Liver (tissue), 9 donors: ENCODE results near the gene NLGN1. TPM values are rescaled to one million over a fixed set of nuclear protein-coding genes. Genes with fewer than 3 reads are reported as not detected.

Experiments
- DNase-seq: peaks from one replicate; pipeline ENCODE4 v3.0.0-alpha.2; 2017; ENCODE audit warnings: low spot score
- H3K27ac ChIP-seq, 2 donors: one replicate each; pipeline ENCODE4 v1.7.0; 2013; ENCODE audit warnings: inconsistent platforms in 2 of 2, low read length in 2 of 2, control low read depth in 1 of 2, low read depth in 1 of 2, mild to moderate bottlenecking in 1 of 2
- H3K27me3 ChIP-seq, 4 donors: one replicate each; pipeline versions ENCODE4 v1.6.1 to v1.7.0; 2013; ENCODE audit warnings: low read length in 3 of 4, inconsistent platforms in 1 of 4, mild to moderate bottlenecking in 1 of 4, moderate library complexity in 1 of 4; ENCODE audit not compliant: control insufficient read depth in 4 of 4, insufficient read depth in 4 of 4
- H3K36me3 ChIP-seq, 4 donors: one replicate each; pipeline versions ENCODE4 v1.6.1 to v1.7.0; 2013; ENCODE audit warnings: low read length in 3 of 4, mild to moderate bottlenecking in 3 of 4, low read depth in 1 of 4, moderate library complexity in 1 of 4; ENCODE audit not compliant: control insufficient read depth in 4 of 4, insufficient read depth in 3 of 4
- H3K4me1 ChIP-seq, 4 donors: one replicate each; pipeline versions ENCODE4 v1.6.1 to v1.7.0; 2013; ENCODE audit warnings: low read length in 3 of 4, mild to moderate bottlenecking in 3 of 4, moderate library complexity in 1 of 4; ENCODE audit not compliant: control insufficient read depth in 4 of 4, insufficient read depth in 4 of 4
- H3K4me3 ChIP-seq, 3 donors: one replicate each; pipeline versions ENCODE4 v1.6.1 to v1.7.0; 2013; ENCODE audit warnings: low read length in 3 of 3, control low read depth in 1 of 3, low read depth in 1 of 3, mild to moderate bottlenecking in 1 of 3
- H3K9ac ChIP-seq, 2 donors: one replicate each; pipeline ENCODE4 v1.7.0; 2013; ENCODE audit warnings: low read length in 2 of 2, mild to moderate bottlenecking in 2 of 2, moderate library complexity in 2 of 2, control low read depth in 1 of 2, low read depth in 1 of 2
- H3K9me3 ChIP-seq, 4 donors: one replicate each; pipeline versions ENCODE4 v1.6.1 to v1.7.0; 2013; ENCODE audit warnings: low read length in 3 of 4; ENCODE audit not compliant: control insufficient read depth in 4 of 4
- EGR1 ChIP-seq, 2 donors: IDR thresholded peaks; 2 replicates each; pipeline ENCODE4 v1.6.1; 2016 to 2018; ENCODE audit warnings: antibody characterized with exemption in 2 of 2, low read depth in 2 of 2
- FOXA1 ChIP-seq: IDR thresholded peaks from 2 replicates; pipeline ENCODE4 v1.6.1; 2016; ENCODE audit warnings: antibody characterized with exemption
- FOXA2 ChIP-seq: IDR thresholded peaks from 2 replicates; pipeline ENCODE4 v1.6.1; 2016; ENCODE audit warnings: antibody characterized with exemption
- GABPA ChIP-seq, 2 donors: IDR thresholded peaks in 1 of 2; conservative IDR thresholded peaks in 1 of 2; 2 replicates each; pipeline ENCODE4 v1.6.1; 2016; ENCODE audit warnings: antibody characterized with exemption in 2 of 2, mild to moderate bottlenecking in 1 of 2, moderate library complexity in 1 of 2
- HNF4A ChIP-seq, 2 donors: conservative IDR thresholded peaks; 2 replicates each; pipeline ENCODE4 v1.6.1; 2016; ENCODE audit warnings: antibody characterized with exemption in 2 of 2, mild to moderate bottlenecking in 2 of 2
- HNF4G ChIP-seq: IDR thresholded peaks from 2 replicates; pipeline ENCODE4 v1.6.1; 2016; ENCODE audit warnings: antibody characterized with exemption
- JUND ChIP-seq, 2 donors: IDR thresholded peaks; 2 replicates each; pipeline ENCODE4 v1.6.1; 2016; ENCODE audit warnings: antibody characterized with exemption in 2 of 2
- MAX ChIP-seq: IDR thresholded peaks from 2 replicates; pipeline ENCODE4 v1.6.1; 2016; ENCODE audit warnings: antibody characterized with exemption
- NR2F2 ChIP-seq: IDR thresholded peaks from 2 replicates; pipeline ENCODE4 v1.6.1; 2016; ENCODE audit warnings: antibody characterized with exemption
- RAD21 ChIP-seq, 2 donors: IDR thresholded peaks; 2 replicates each; pipeline ENCODE4 v1.6.1; 2016; ENCODE audit warnings: antibody characterized with exemption in 2 of 2, mild to moderate bottlenecking in 2 of 2
- REST ChIP-seq: IDR thresholded peaks from 2 replicates; pipeline ENCODE4 v1.6.1; 2016; ENCODE audit warnings: antibody characterized with exemption, mild to moderate bottlenecking
- SP1 ChIP-seq: IDR thresholded peaks from 2 replicates; pipeline ENCODE4 v1.6.1; 2018; ENCODE audit warnings: antibody characterized with exemption, mild to moderate bottlenecking
- TAF1 ChIP-seq: conservative IDR thresholded peaks from 2 replicates; pipeline ENCODE4 v1.6.1; 2016; ENCODE audit warnings: antibody characterized with exemption, mild to moderate bottlenecking
- YY1 ChIP-seq: IDR thresholded peaks from 2 replicates; pipeline ENCODE4 v1.6.1; 2016; ENCODE audit warnings: antibody characterized with exemption, mild to moderate bottlenecking
- ZBTB33 ChIP-seq: IDR thresholded peaks from 2 replicates; pipeline ENCODE4 v1.6.1; 2016; ENCODE audit warnings: antibody characterized with exemption
- WGBS: extraction: QIAGEN DNeasy Blood & Tissue Kit; methylation state at CpG from one replicate; pipeline ENCODE4 v1.1.7; 2013; 5-methylcytosine and 5-hydroxymethylcytosine counted together
- polyA plus RNA-seq, 2 donors: library from polyadenylated mRNA; stranded (reverse) in 1 of 2; unstranded in 1 of 2; fragments of 200-250 nt in 1 of 2; fragments of >200 nt in 1 of 2; fragmentation: Nextera tagmentation in 1 of 2; extraction: Ambion mirVana in 1 of 2; gene quantifications; one replicate each; pipeline versions ENCODE4 v1.2.1 to v1.2.3, GENCODE V29; 2013 to 2015
- total RNA-seq, 2 donors: library from RNA; depleted of rRNA; stranded (reverse); fragments of >200 nt; gene quantifications; one replicate each; pipeline ENCODE4 v1.2.3, GENCODE V29; 2014
- TF ChIP-seq, protein P1 (sequence below): IDR thresholded peaks from 2 replicates; pipeline ENCODE4 v1.6.1; 2016; ENCODE audit warnings: antibody characterized with exemption
- TF ChIP-seq, protein P2 (sequence below): fragments of 150-350 bp; IDR thresholded peaks from 2 replicates; pipeline ENCODE4 v1.5.1; 2017; ENCODE audit warnings: improper control_type of control experiment, low read depth, low read length; ENCODE audit not compliant: missing input control
- donor health status: healthy.
- donor health status: healthy.
- donor health status: healthy.
- donor health status: healthy.
- donor health status: healthy.

NLGN1 gene
- total and polyA plus RNA-seq, 4 donors, result 0.02 to 0.67 (median 0.37) TPM; not detected in 1

DNA sequence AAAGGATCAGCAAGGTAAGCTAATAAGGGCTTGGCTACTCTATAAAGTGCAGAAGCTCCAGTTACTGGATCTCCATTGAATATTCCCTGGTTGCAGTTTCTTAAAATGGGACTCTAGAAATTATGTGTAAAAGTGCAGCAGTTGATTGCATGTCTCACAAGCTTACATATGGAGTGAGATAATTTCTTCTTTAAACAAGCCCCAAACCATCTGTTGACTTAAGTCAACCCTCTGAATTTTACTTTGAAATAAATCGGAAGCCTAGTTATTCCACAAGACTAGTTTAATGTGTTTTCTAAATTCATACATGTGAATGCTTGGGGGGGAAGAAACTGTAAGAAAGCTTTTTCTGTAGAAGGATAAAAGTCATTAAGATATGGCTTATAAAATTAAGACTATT is 664.2 kb downstream of the NLGN1 start:
- Histone ChIP-seq H3K9me3 (peaks cover 0 to 6% (median 2%) of the 10 kb centered on the region in 4 donors), H3K9ac (no peak overlapping the region), H3K27ac (no peak overlapping the region), H3K4me1 (no peaks in the 10 kb centered on the region), H3K27me3 (no peaks in the 10 kb centered on the region), H3K4me3 (no peak overlapping the region), H3K36me3 (no peaks in the 10 kb centered on the region)
- no peak for DNase-seq
- no peak for TF ChIP-seq REST
- TF ChIP-seq MAX, result no peak
- no peak for TF ChIP-seq ZBTB33
- no peak for TF ChIP-seq RAD21 (IDR thresholded peaks at IDR 0.05)
- TF ChIP-seq YY1, result no peak
- no peak for TF ChIP-seq GABPA (IDR thresholded peaks at IDR 0.05 in 1 of 2, conservative IDR thresholded peaks at IDR 0.05 in 1 of 2)
- TF ChIP-seq, protein P1, sequence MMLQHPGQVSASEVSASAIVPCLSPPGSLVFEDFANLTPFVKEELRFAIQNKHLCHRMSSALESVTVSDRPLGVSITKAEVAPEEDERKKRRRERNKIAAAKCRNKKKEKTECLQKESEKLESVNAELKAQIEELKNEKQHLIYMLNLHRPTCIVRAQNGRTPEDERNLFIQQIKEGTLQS, result no peak
- no peak for TF ChIP-seq HNF4A (conservative IDR thresholded peaks at IDR 0.05)
- TF ChIP-seq FOXA2, result no peak
- no peak for TF ChIP-seq EGR1 (IDR thresholded peaks at IDR 0.05; ENCODE audit: low read depth in 2 of 2)
- TF ChIP-seq, protein P2, sequence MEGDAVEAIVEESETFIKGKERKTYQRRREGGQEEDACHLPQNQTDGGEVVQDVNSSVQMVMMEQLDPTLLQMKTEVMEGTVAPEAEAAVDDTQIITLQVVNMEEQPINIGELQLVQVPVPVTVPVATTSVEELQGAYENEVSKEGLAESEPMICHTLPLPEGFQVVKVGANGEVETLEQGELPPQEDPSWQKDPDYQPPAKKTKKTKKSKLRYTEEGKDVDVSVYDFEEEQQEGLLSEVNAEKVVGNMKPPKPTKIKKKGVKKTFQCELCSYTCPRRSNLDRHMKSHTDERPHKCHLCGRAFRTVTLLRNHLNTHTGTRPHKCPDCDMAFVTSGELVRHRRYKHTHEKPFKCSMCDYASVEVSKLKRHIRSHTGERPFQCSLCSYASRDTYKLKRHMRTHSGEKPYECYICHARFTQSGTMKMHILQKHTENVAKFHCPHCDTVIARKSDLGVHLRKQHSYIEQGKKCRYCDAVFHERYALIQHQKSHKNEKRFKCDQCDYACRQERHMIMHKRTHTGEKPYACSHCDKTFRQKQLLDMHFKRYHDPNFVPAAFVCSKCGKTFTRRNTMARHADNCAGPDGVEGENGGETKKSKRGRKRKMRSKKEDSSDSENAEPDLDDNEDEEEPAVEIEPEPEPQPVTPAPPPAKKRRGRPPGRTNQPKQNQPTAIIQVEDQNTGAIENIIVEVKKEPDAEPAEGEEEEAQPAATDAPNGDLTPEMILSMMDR, result no peak
- TF ChIP-seq FOXA1, result no peak
- no peak for TF ChIP-seq JUND (IDR thresholded peaks at IDR 0.05)
- no peak for TF ChIP-seq SP1
- no peak for TF ChIP-seq HNF4G
- no peak for TF ChIP-seq TAF1
- WGBS, result 83% methylated on average over 1 of the region's 1 CpG

DNA sequence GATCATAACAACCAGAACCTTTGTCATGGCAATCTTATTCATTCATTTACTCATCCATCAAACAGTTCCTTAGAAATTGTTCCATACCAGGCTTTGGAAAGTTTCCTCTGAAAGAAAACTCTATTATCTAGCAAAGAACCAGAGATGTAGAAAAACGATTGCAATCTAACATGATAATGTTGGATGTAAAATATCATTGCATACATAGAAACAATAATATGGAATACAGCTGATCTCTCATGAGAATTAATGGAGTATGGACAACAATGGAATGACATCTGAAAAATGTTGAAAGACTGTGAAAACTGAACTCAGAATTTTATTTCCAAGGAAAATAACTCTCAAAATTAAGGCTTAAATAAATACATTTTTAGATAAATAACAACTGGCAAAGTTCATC is 665.4 kb downstream of the NLGN1 start:
- Histone ChIP-seq H3K9me3 (peaks cover 0 to 6% (median 2%) of the 10 kb centered on the region in 4 donors), H3K36me3 (no peaks in the 10 kb centered on the region), H3K27me3 (no peaks in the 10 kb centered on the region), H3K9ac (no peak overlapping the region), H3K4me1 (no peaks in the 10 kb centered on the region), H3K27ac (no peak overlapping the region), H3K4me3 (no peak overlapping the region)
- DNase-seq, result no peak
- 37% methylated on average over 1 of the region's 1 CpG for WGBS
- no peak for TF ChIP-seq RAD21 (IDR thresholded peaks at IDR 0.05)
- TF ChIP-seq ZBTB33, result no peak
- TF ChIP-seq FOXA1, result no peak
- no peak for TF ChIP-seq TAF1
- no peak for TF ChIP-seq YY1
- TF ChIP-seq JUND (IDR thresholded peaks at IDR 0.05), result no peak
- no peak for TF ChIP-seq NR2F2
- TF ChIP-seq EGR1 (IDR thresholded peaks at IDR 0.05; ENCODE audit: low read depth in 2 of 2), result no peak
- TF ChIP-seq SP1, result no peak
- no peak for TF ChIP-seq MAX
- TF ChIP-seq, protein P2, result no peak
- TF ChIP-seq GABPA (IDR thresholded peaks at IDR 0.05 in 1 of 2, conservative IDR thresholded peaks at IDR 0.05 in 1 of 2), result no peak
- TF ChIP-seq HNF4G, result no peak
- TF ChIP-seq, protein P1, result no peak
